Type B pancreatic cell (in vitro differentiated cells): ENCODE data around the gene ABHD17B. TPM values are rescaled to one million over a fixed set of nuclear protein-coding genes. Genes with fewer than 3 reads are reported as not detected.

ENCODE experiments used
- DNase-seq: peaks from one replicate; pipeline ENCODE4 v3.0.0; 2021; ENCODE audit warnings: mixed read lengths; ENCODE audit not compliant: unreplicated experiment; ENCODE audit errors: extremely low spot score
- H3K27ac Mint-ChIP-seq: 2 replicates; pipeline ENCODE4 v1.8.0; 2021; ENCODE audit warnings: mild to moderate bottlenecking, mixed read lengths
- H3K27me3 Mint-ChIP-seq: 2 replicates; pipeline ENCODE4 v1.8.0; 2021; ENCODE audit warnings: mixed read lengths
- H3K36me3 Mint-ChIP-seq: 2 replicates; pipeline ENCODE4 v1.8.0; 2021; ENCODE audit warnings: mixed read lengths
- H3K4me1 Mint-ChIP-seq: one replicate; pipeline ENCODE4 v1.8.0; 2021; ENCODE audit warnings: mixed read lengths; ENCODE audit not compliant: unreplicated experiment
- H3K4me3 Mint-ChIP-seq: 2 replicates; pipeline ENCODE4 v1.8.0; 2021; ENCODE audit warnings: mild to moderate bottlenecking, mixed read lengths
- H3K9me3 Mint-ChIP-seq: 2 replicates; pipeline ENCODE4 v1.8.0; 2021; ENCODE audit warnings: mixed read lengths
- total RNA-seq: library from RNA; stranded (reverse); gene quantifications from 2 replicates; pipeline ENCODE4 v1.2.1, GENCODE V29; 2021; ENCODE audit warnings: low replicate concordance
- TF ChIP-seq, protein P1 (sequence below): fragments of 200-600 bp; sonication (generic); conservative IDR thresholded peaks from 2 replicates; pipeline ENCODE4 v1.5.0; 2021; ENCODE audit warnings: antibody characterized with exemption, mild to moderate bottlenecking

ABHD17B gene
- total RNA-seq, 1 donor from 2014 or later: 35.7 TPM

- TF ChIP-seq, protein P1, sequence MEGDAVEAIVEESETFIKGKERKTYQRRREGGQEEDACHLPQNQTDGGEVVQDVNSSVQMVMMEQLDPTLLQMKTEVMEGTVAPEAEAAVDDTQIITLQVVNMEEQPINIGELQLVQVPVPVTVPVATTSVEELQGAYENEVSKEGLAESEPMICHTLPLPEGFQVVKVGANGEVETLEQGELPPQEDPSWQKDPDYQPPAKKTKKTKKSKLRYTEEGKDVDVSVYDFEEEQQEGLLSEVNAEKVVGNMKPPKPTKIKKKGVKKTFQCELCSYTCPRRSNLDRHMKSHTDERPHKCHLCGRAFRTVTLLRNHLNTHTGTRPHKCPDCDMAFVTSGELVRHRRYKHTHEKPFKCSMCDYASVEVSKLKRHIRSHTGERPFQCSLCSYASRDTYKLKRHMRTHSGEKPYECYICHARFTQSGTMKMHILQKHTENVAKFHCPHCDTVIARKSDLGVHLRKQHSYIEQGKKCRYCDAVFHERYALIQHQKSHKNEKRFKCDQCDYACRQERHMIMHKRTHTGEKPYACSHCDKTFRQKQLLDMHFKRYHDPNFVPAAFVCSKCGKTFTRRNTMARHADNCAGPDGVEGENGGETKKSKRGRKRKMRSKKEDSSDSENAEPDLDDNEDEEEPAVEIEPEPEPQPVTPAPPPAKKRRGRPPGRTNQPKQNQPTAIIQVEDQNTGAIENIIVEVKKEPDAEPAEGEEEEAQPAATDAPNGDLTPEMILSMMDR: no peak
- H3K4me1 Mint-ChIP-seq: peaks cover 14% of the 10 kb centered on the region
- no peak overlapping the region for H3K4me3 Mint-ChIP-seq
- H3K27ac Mint-ChIP-seq: peak overlapping the region; percentile 69
- no peaks in the 10 kb centered on the region for H3K27me3 Mint-ChIP-seq
- no peaks in the 10 kb centered on the region for H3K36me3 Mint-ChIP-seq
- DNase-seq: no peak
- H3K9me3 Mint-ChIP-seq: no peaks in the 10 kb centered on the region
These were observed 18.9 kb upstream of the ABHD17B start for GRCh38 chr9:71929791-71930440.

DNA sequence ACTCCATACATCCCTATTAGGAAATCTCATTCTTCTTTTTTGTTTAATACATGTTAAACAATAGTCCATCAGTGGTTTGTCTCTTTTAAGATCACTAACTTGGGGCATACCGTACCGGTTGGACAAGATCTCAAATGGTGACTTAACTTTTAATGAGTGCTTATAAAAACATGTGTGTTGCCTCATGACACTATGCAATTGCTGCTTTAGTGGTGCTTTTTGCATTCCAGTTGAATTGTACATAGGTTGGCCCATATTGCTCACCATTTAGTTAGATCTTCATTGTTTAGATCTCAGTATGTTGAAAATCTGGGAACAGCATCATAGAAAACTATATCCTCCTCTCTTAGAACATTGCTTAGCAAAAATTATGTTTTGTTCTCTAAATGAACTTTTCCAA, 18.2 kb upstream of the ABHD17B start:
- Mint-ChIP-seq H3K4me3 (no peak overlapping the region), H3K4me1 (peaks cover 14% of the 10 kb centered on the region), H3K36me3 (no peaks in the 10 kb centered on the region), H3K27ac (peak overlapping the region; percentile 69), H3K9me3 (no peaks in the 10 kb centered on the region), H3K27me3 (no peaks in the 10 kb centered on the region)
- TF ChIP-seq, protein P1: no peak
- DNase-seq: no peak

- no peaks in the 10 kb centered on the region for H3K9me3 Mint-ChIP-seq
- TF ChIP-seq, protein P1: no peak
- H3K4me1 Mint-ChIP-seq: peaks cover 14% of the 10 kb centered on the region
- DNase-seq: no peak
- H3K27me3 Mint-ChIP-seq: no peaks in the 10 kb centered on the region
- H3K36me3 Mint-ChIP-seq: no peaks in the 10 kb centered on the region
- H3K4me3 Mint-ChIP-seq: peak overlapping the region; percentile 33
- peak overlapping the region; percentile 69 for H3K27ac Mint-ChIP-seq
These were observed 17.8 kb upstream of the ABHD17B start for GRCh38 chr9:71928806-71929205.

DNA sequence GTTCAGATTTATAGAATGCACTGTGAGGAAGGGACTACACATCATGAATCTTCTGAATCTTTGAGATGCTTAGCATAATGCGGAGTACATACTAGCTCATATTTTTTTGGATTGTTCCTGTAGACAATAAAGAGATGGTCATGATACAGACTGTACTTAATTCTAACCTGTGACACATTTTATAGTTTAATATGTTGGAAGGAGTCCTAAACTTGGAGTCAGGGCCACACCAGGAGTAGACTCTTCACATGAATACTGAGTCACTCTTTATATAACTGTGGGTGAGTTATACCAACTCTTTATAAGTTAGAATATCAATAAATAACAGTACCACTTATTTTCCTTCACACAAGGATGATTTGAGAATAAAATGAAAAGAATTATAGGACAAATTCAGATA, 17.4 kb upstream of the ABHD17B start:
- H3K9me3 Mint-ChIP-seq: no peaks in the 10 kb centered on the region
- peaks cover 3% of the 10 kb centered on the region for H3K36me3 Mint-ChIP-seq
- DNase-seq: no peak
- H3K4me1 Mint-ChIP-seq: peaks cover 17% of the 10 kb centered on the region
- no peak overlapping the region for H3K4me3 Mint-ChIP-seq
- TF ChIP-seq, protein P1: no peak
- H3K27ac Mint-ChIP-seq: no peak overlapping the region
- H3K27me3 Mint-ChIP-seq: no peaks in the 10 kb centered on the region

GRCh38 chr9:71925834-71926233, 14.8 kb upstream of the ABHD17B start:
- Mint-ChIP-seq H3K36me3 (peaks cover 16% of the 10 kb centered on the region), H3K4me3 (no peak overlapping the region), H3K4me1 (peaks cover 27% of the 10 kb centered on the region), H3K9me3 (no peaks in the 10 kb centered on the region), H3K27me3 (no peaks in the 10 kb centered on the region), H3K27ac (no peak overlapping the region)
- no peak for DNase-seq
- TF ChIP-seq, protein P1: no peak
